Transverse colon (tissue), 4 donors: ENCODE data around the gene MAN1A2. TPM values are rescaled to one million over a fixed set of nuclear protein-coding genes. Genes with fewer than 3 reads are reported as not detected.

Source experiments
- DNase-seq: peaks from one replicate; pipeline ENCODE4 v3.0.0-alpha.2; 2019
- H3K27ac ChIP-seq, 4 donors: fragments of 200-600 bp; sonication (generic); 2 replicates each; pipeline ENCODE4 v1.5.1; 2016 to 2018; ENCODE audit warnings: inconsistent platforms in 4 of 4
- H3K27me3 ChIP-seq: fragments of 200-600 bp; sonication (generic); 2 replicates; pipeline ENCODE4 v1.5.1; 2017; ENCODE audit warnings: inconsistent platforms
- H3K36me3 ChIP-seq, 4 donors: fragments of 200-600 bp; sonication (generic); 2 replicates each; pipeline ENCODE4 v1.5.1; 2017 to 2019; ENCODE audit warnings: inconsistent platforms in 4 of 4
- H3K4me1 ChIP-seq, 4 donors: fragments of 200-600 bp; sonication (generic); 2 replicates each; pipeline ENCODE4 v1.5.1; 2017 to 2020; ENCODE audit warnings: inconsistent platforms in 4 of 4
- H3K4me3 ChIP-seq, 4 donors: fragments of 200-600 bp; sonication (generic); 1 replicate in 1 of 4; 2 replicates in 3 of 4; pipeline versions ENCODE4 v1.5.1 to v1.6.1; 2017 to 2019; ENCODE audit warnings: inconsistent platforms in 4 of 4
- H3K9me3 ChIP-seq, 2 donors: fragments of 200-600 bp; sonication (generic); 2 replicates each; pipeline ENCODE4 v1.5.1; 2017 to 2019; ENCODE audit warnings: inconsistent platforms in 2 of 2
- EP300 ChIP-seq: sonication (generic); formaldehyde crosslinking; IDR thresholded peaks from one replicate; pipeline ENCODE4 v1.6.1; 2017; ENCODE audit warnings: antibody characterized with exemption, low read depth
- POLR2A ChIP-seq: fragments of 450-650 bp; IDR thresholded peaks from one replicate; pipeline ENCODE4 v1.6.1; 2016; ENCODE audit warnings: antibody characterized with exemption, mild to moderate bottlenecking, moderate library complexity
- POLR2AphosphoS5 ChIP-seq, 3 donors: sonication (generic); formaldehyde crosslinking; IDR thresholded peaks; one replicate each; pipeline ENCODE4 v1.6.1; 2016; ENCODE audit warnings: antibody characterized with exemption in 3 of 3
- WGBS, 2 donors: methylation state at CpG; one replicate each; pipeline ENCODE4 v1.1.5; 2018; ENCODE audit warnings: low coverage in 1 of 2; 5-methylcytosine and 5-hydroxymethylcytosine counted together
- in situ Hi-C, 4 donors: fragments of 200-750 bp; cut with MboI; loops; one replicate each; pipeline versions ENCODE4 v1.15.0 to v1.15.1; 2017; ENCODE audit warnings: low sequenced_read_pairs in 3 of 4, low pct_ligation_motif_present in 1 of 4, low pct_unique_long_range_greater_than_20kb in 1 of 4
- intact Hi-C: fragments of 100-400 bp; cut with DNase I; formaldehyde crosslinking; loops from one replicate; pipeline ENCODE4 v1.15.1; 2023; ENCODE audit warnings: low total_unique reads
- total RNA-seq, 4 donors: library from RNA; depleted of rRNA; stranded (reverse); fragments of >200 nt; gene quantifications; one replicate each; pipeline ENCODE4 v1.1.0, GENCODE V29; 2016
- TF ChIP-seq, protein P1 (sequence below), 5 experiments: fragments of 200-600 bp in 3 of 5; fragments of 450-650 bp in 2 of 5; sonication (generic) in 3 of 5; IDR thresholded peaks; 1 replicate in 2 of 5; 2 replicates in 3 of 5; pipeline ENCODE4 v1.5.1; 2016 to 2017; ENCODE audit warnings: antibody characterized with exemption in 5 of 5, inconsistent platforms in 3 of 5, mild to moderate bottlenecking in 2 of 5, moderate library complexity in 1 of 5

MAN1A2 gene
- total RNA-seq, 4 donors from 2014 or later: 9.0 to 38.6 (median 21.6) TPM

DNA sequence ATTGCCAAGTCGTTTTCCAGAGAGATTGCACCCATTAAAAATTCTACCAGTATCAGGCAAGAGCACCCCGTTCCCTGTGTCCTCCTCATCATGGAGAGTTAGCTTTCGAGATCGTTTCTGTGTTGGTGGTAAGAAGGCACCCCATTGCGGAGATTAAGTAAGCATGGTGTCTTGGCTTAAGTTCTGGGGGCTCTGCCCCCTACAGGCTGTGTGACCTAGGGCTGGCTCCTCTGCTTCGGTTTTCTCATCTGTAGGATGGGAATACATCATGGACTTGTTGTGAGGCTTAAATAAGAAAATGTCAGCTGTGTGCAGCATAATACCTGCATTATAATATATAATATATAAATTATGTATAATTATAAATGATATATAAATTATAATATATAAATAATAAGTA, 201.8 kb downstream of the MAN1A2 start:
- H3K4me1 ChIP-seq: peaks cover 0 to 34% (median 17%) of the 10 kb centered on the region in 4 donors
- intact Hi-C loops: no loop called here
- 92 to 97% methylated on average over 5 to 6 of the region's 6 CpGs for WGBS, 2 donors

DNA sequence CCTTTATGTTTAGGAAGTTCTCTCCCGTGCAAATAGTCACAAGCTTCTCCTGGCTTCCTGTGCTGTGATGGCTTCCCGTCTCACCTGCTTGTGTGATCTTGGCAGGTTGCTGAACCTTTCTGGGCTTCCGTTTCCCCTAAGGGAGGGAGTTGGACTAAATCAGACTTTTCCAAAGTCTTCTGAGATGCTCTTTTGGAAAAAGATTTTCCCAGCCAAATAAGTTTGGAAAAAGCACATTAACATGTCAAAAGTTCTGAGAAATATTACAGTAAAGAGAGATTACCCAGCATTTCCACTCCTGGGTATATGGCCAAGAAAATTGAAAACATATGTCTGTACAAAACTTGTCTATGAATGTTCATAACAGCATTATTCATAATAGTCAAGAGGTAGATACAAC, 202.6 kb downstream of the MAN1A2 start:
- DNase-seq: no peak
- Histone ChIP-seq H3K4me3 (no peak overlapping the region), H3K9me3 (no peaks in the 10 kb centered on the region), H3K4me1 (peaks cover 0 to 34% (median 17%) of the 10 kb centered on the region in 4 donors), H3K27ac (no peak overlapping the region), H3K36me3 (no peaks in the 10 kb centered on the region), H3K27me3 (no peaks in the 10 kb centered on the region)
- in situ Hi-C loops (no loop called here), intact Hi-C loops (no loop called here)
- WGBS, 2 donors: 42 to 47% methylated on average over 3 of the region's 3 CpGs
- TF ChIP-seq POLR2A (no peak), POLR2AphosphoS5 (IDR thresholded peaks at IDR 0.05) (no peak), EP300 (no peak)
- TF ChIP-seq, protein P1, sequence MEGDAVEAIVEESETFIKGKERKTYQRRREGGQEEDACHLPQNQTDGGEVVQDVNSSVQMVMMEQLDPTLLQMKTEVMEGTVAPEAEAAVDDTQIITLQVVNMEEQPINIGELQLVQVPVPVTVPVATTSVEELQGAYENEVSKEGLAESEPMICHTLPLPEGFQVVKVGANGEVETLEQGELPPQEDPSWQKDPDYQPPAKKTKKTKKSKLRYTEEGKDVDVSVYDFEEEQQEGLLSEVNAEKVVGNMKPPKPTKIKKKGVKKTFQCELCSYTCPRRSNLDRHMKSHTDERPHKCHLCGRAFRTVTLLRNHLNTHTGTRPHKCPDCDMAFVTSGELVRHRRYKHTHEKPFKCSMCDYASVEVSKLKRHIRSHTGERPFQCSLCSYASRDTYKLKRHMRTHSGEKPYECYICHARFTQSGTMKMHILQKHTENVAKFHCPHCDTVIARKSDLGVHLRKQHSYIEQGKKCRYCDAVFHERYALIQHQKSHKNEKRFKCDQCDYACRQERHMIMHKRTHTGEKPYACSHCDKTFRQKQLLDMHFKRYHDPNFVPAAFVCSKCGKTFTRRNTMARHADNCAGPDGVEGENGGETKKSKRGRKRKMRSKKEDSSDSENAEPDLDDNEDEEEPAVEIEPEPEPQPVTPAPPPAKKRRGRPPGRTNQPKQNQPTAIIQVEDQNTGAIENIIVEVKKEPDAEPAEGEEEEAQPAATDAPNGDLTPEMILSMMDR (IDR thresholded peaks at IDR 0.05): no peak

More for the DNA sequence above, 201.8 kb downstream of the MAN1A2 start:
- TF ChIP-seq, protein P1 (IDR thresholded peaks at IDR 0.05): no peak
- TF ChIP-seq EP300 (no peak), POLR2A (no peak), POLR2AphosphoS5 (IDR thresholded peaks at IDR 0.05) (no peak)
- Histone ChIP-seq H3K27ac (no peak overlapping the region), H3K4me3 (no peak overlapping the region), H3K27me3 (no peaks in the 10 kb centered on the region), H3K36me3 (no peaks in the 10 kb centered on the region), H3K9me3 (no peaks in the 10 kb centered on the region)
- in situ Hi-C loops: no loop called here
- no peak for DNase-seq

DNA sequence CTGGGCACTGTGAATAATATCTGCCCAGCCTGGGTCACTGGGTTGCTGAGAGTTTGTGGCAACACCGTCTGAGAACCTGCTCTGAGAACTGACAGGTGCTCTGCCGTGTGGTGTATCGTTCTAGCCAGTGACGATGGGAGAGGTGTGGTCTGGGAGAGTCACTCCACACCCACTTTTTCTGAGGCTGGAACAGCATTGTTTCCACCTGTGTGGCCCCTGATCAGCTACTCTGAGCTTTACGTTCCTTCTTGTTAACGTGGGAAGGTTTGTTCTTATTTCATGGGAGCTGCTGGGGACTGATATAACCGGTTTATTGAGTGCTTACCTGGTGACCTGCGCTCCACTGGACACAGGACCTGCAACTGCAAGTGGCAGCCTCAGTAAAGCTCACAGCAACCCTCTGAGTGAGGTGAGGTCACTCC, 203.8 kb downstream of the MAN1A2 start:
- no peaks in the 10 kb centered on the region for H3K9me3 ChIP-seq
- peak; percentile 81 for DNase-seq
- H3K36me3 ChIP-seq: no peaks in the 10 kb centered on the region
- in situ Hi-C loops: no loop called here
- peak overlapping the region; percentile 59 to 78 (median 66) for H3K27ac ChIP-seq
- no peak overlapping the region for H3K4me3 ChIP-seq
- H3K4me1 ChIP-seq: peaks cover 0 to 34% (median 17%) of the 10 kb centered on the region in 4 donors
- 42 to 47% methylated on average over 2 to 8 of the region's 8 CpGs for WGBS, 2 donors
- peak in 2 of 3 donors; percentile 48 to 62 for TF ChIP-seq POLR2AphosphoS5 (IDR thresholded peaks at IDR 0.05)
- TF ChIP-seq, protein P1 (IDR thresholded peaks at IDR 0.05): no peak
- TF ChIP-seq POLR2A: no peak
- no peaks in the 10 kb centered on the region for H3K27me3 ChIP-seq
- intact Hi-C loops: no loop called here

DNA sequence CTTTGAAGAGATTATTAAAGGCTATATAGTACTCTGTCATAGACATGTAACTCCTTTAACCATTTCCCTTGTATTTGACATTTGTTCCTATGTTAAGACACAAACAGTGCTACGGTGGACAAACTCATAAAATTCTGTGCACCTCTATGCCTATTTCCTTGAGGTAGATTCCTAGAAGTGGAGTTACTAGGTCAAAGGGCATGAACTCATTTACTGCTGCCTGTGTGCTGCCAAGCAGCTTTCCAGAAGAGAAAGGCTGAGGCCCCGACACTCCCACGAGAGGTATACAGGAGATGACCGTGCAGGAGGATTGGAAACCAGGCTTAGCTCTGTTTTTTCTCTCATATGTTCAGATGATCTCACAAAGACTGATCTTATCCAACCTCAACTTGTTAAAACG, 204.2 kb downstream of the MAN1A2 start:
- in situ Hi-C loops: no loop called here
- 50 to 54% methylated on average over 3 to 5 of the region's 5 CpGs for WGBS, 2 donors
- Histone ChIP-seq H3K27me3 (no peaks in the 10 kb centered on the region), H3K27ac (peak overlapping the region; percentile 59 to 78 (median 66)), H3K36me3 (no peaks in the 10 kb centered on the region), H3K4me1 (peaks cover 0 to 34% (median 17%) of the 10 kb centered on the region in 4 donors), H3K9me3 (no peaks in the 10 kb centered on the region), H3K4me3 (no peak overlapping the region)
- intact Hi-C loops: no loop called here
- TF ChIP-seq EP300 (no peak), POLR2AphosphoS5 (IDR thresholded peaks at IDR 0.05) (no peak), POLR2A (no peak)
- TF ChIP-seq, protein P1 (IDR thresholded peaks at IDR 0.05): no peak
- peak; percentile 33 for DNase-seq
